HG02588 (cell line): Measurements from ENCODE around the gene DICER1.
"Not testable (repeated sequence)": the region's sequence is repeated elsewhere in the genome, so short reads cannot be mapped to it uniquely, and the experiment has no call there.

ENCODE experiments used
- ATAC-seq: cut with Tn5 transposase; IDR thresholded peaks from one replicate; pipeline ENCODE4 v1.9.1; 2021; ENCODE audit warnings: mild to moderate bottlenecking, moderate library complexity; ENCODE audit not compliant: unreplicated experiment

Gene DICER1

DNA sequence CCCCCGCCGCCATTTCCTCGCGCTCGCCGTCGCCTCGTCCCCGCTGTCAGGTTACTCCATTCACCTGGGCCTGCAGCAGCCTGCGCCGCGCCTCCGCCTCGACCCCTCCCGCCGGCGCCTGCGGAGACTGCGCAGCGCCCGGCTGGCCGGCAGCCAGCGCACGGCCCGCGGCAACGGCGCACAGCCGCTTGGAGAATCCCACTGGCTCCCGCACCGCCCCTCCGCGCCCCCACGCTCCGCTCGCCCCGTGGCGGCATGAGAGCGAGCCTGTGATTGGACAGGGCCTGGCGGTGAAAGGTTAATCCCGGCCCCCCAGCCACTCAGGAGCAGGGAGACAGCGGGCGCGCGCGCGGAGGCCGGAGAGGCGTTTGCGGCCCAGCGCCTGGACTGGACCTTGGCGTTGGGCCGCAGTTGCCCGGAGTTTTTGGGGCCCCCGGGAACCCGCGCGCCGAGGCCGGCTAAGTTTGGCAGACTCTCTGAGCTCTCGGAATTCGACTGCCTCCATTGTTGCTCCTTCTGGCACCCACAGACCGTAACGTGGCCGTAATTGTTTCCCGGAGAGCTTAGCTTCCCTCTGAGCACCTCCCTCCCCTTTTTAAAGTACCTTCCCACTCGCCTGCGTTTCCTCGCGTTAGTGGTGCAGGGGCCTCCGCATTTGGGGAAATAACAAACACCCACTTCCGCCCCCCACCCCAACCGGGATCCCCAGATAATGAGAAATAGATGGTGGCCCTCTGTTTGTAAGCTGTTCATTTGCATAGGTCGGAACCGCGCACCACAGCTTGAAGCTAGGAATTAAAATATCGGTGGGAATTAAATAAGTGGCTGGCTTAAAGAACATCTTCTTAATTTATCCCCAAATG, at the start of gene DICER1:
DICER1 (minus strand) TSS at position 203 of the 863 bp plus-strand sequence. CDS start 24,071 bp downstream, outside the sequence.
- peak; percentile 75 for ATAC-seq

- no peak for ATAC-seq
Measured at GRCh38 chr14:95206534-95206933, 49.2 kb upstream of the DICER1 start.

DNA sequence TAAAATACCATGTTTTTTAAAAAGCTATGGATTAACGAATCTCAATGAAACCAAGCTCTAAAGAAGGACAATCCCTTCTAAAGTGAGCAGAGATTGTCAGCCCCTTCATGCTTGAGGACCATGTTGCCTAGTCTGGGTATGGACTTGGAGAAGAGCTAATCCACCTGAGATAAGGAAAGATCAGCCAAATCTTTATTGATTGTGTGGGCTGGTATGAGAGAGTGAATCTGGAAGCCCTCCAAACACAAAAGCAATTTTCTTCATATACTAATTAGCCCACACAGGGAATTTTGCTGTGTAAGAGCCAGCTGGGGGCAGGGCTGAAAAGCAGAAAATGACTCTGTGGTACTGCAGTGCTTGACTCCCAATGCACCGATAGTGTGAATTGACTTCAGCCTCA, 47.4 kb upstream of the DICER1 start:
- ATAC-seq, result no peak

- ATAC-seq, result not testable (repeated sequence)
Measured at GRCh38 chr14:95201745-95202144, 44.4 kb upstream of the DICER1 start.

- ATAC-seq, result no peak
Measured at GRCh38 chr14:95200404-95200803, 43.1 kb upstream of the DICER1 start.

- ATAC-seq, result no peak
Measured at GRCh38 chr14:95199298-95199983, 42.1 kb upstream of the DICER1 start.

DNA sequence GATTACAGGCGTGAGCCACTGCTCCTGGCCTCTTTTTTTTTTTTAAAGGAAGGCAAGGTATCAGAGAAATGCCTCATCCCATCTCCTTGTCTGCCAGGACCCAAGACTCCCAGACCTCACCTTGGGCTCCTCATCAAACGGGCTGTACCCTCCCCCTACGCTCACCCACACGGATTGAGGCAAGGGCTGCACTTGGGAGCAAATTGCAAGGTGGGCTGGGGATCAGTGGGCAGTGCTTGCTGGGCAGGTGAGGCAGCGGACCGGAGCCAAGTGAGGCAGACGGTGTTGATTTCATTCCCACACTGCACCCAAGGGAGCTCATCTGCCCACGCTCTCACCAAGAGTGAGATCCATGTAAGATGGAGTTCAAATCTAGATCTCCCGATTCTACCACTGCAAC, 41.0 kb upstream of the DICER1 start:
- ATAC-seq, result no peak

- no peak for ATAC-seq
Measured at GRCh38 chr14:95197551-95197950, 40.2 kb upstream of the DICER1 start.

DNA sequence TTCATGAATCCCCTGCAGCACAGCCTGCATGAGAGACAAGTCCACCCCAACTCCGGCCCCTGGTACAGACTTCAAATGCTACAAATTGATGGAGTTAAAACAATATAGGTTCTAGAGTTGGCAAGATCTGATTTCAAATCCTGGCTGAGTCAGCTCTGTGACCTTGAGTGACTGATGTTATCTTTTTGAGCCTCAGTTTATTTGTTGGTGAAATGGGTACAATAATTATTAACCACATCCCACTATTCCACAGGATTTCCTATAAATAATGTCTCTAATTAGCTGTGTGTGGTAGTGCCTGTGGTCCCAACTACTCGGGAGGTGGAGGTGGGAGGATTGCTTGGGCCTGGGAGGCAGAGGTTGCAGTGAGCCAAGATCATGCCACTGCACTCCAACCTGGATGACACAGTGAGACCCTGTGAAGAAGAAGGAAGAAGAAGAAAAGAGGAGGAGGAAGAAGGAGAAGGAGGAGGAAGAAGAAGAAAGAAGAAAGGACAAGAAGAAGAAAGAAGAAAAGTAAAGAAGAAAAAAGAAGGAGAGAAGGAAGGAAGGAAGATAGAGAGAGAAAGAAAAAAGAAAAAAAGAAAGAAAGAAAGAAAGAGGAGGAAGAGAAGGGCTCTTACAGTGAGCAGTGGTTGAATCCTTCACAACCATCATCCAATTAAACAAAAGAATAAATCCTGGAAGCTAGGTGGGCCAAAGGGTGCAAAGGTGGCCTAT, 39.7 kb upstream of the DICER1 start:
- no peak for ATAC-seq

DNA sequence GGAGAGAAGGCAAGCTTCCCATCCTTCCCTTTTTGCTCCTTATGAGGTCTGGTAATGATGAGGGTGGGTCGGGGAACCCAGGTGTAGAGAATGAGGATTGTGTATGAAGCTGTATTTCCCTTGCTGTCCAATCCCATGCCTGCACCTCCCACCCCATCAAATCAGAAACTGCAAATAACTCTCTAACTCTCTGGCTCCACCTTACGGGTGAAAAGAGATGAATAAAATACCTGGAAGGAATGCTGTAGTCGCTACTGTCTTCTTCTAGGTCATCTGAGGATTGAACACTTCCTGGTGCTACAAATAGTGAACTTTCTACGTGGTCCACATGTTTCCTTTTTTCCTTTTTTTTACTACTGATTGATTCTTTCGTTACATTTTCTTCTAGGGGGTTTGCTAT, 38.9 kb upstream of the DICER1 start:
- no peak for ATAC-seq

DNA sequence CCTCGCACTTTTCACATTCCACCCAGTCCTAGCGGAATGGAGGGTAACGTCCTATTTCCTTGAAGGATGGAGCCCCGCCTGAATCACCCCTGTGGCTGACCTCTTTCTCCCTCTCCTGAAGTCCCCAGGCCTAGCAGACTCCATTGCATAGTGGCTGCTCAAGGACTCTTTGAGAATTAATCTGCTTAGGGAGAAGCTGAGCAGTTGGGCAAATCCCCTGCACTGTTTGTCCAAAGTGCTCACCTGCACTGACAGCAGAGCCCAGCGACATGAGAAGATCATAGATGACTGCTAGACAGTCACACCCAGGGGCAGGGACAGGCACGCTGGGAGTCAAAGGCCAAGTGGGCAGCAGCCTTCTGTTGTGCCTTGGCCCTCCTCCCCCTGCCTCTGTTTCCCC, 37.7 kb upstream of the DICER1 start:
- no peak for ATAC-seq

DNA sequence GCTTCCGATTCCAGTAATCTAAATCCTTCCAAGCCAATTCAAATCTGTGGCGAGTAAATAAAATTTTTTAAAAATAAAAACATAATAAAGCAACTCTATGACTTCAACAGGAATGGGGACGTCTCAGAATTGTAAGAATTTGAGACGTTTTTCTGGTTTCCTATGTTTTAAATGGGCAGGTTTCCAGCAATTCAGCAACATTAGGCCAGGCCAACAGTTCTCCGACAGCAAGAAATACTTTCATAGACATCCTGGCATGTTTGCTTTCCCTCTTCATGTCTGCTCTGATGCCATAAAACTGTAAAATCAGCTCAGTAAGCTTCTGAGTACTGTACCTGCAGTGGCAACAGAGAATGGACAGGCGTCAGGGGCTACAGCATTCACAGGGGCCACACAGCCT, 35.8 kb upstream of the DICER1 start:
- no peak for ATAC-seq

- no peak for ATAC-seq
Measured at GRCh38 chr14:95192311-95192710, 35.0 kb upstream of the DICER1 start.

DNA sequence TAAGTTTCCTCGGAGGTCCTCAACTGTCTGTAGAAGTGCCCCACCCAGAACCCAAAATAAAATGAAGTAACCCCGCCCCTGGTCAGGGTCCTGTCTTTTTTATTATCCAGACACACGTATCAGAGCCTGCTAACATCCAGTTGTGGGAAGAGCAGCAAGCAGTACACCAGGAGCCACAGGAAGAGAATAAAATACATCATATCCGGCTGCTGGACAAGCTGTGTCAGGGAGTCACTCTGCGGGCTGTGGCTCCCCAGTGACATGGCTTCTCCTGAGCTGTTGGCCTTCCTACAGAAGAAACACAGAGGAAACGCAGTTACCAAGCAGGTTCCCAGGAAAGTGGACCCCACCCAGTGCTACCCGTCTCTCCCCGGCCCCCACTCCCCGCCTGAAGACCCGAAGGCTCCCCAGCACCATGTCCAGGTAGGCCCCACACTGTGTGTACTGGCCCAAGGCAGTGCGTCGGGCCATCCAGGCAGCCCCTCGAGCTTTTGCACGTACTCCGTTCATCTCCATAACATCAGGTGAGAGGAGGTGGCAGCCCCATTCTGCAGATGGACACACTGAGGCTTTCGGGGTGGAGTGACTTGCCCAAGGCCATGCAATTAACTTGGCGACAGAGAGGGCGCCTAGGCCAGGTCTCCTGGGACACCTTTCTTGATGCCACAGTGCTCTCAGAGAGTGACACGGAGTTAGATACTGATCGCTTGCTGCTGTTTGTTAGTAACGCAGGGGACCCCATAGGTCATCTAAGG, 34.3 kb upstream of the DICER1 start:
- ATAC-seq, result no peak

DNA sequence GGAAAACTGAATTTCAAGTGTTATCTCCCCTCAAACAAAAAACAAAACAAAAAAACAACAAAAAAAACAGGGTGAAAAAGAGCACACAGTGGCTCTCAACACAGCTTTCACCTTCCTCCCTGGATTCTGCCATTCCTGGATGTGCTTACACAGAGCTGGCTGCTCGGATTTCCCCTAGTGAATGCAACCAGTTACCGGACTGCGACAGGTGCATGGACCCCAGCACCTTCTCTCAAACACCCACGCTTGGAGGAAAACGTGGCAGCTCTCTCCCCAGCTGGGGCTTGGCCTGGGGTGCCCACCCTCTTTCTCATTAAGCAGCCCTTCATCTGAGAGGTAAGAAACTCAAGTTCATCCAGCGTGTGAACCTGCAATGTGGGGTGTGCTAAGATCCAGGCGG, 33.5 kb upstream of the DICER1 start:
- no peak for ATAC-seq

DNA sequence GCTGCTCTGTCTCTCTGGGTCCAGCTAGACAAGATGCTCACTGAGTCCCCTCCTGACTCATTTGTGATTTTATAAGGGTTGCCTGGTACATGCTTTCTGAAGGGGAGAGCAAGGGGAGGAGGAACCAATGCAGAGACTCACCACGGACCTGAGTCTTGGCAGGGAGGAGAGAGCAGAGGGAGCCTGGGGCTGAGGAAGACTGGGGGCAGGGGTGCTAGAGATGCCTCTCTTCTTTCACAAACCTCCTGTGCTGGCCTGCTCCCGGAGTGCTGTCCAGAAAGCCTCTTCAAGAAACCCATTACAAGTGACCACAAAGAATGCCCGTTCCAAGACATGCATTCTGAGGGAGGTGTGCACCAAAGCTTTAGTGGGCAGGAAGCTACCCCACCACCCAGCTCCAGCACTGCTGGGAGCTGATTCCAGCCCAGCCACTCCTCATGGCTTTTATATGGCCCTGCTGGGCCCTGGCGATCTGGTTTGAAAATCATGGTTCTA, 33.1 kb upstream of the DICER1 start:
- ATAC-seq, result no peak

GRCh38 chr14:95189367-95190132, 32.2 kb upstream of the DICER1 start:
- ATAC-seq, result no peak

GRCh38 chr14:95188380-95188779, 31.1 kb upstream of the DICER1 start:
- ATAC-seq, result no peak

GRCh38 chr14:95185767-95186392, 28.6 kb upstream of the DICER1 start:
- no peak for ATAC-seq
